Caco-2 (cell line): ENCODE measurements around the gene ADA. TPM values are rescaled to one million over a fixed set of nuclear protein-coding genes. Genes with fewer than 3 reads are reported as not detected.

Source experiments
- BruUV-seq: library from RNA; stranded (reverse); fragments of 400-500 nt; replicated peaks from 2 replicates; lab custom pipeline; 2021; lab: Mats Ljungman, UMichigan
- CTCF ChIA-PET: fragments of 300-600 bp; sonication (Branson Sonifier 250); formaldehyde crosslinking; loops from one replicate; lab custom pipeline; 2022; ENCODE audit warnings: antibody characterized with exemption; lab: Charles Lee
- POLR2A ChIA-PET: fragments of 300-600 bp; sonication (Branson Sonifier 250); formaldehyde crosslinking; loops from one replicate; lab custom pipeline; 2022; ENCODE audit warnings: antibody characterized with exemption; lab: Charles Lee
- DNase-seq, 2 experiments: peaks; one replicate each; pipeline versions ENCODE4 v3.0.0 to v3.0.0-alpha.2; 2020 to 2022
- H3K27me3 ChIP-seq: replicated peaks from 2 replicates; pipeline ENCODE4 v1.6.0; 2011; ENCODE audit warnings: low read length; ENCODE audit not compliant: control insufficient read depth, insufficient read depth
- H3K36me3 ChIP-seq: 2 replicates; pipeline ENCODE4 v1.5.1; 2011; ENCODE audit warnings: low read length; ENCODE audit not compliant: control insufficient read depth, insufficient read depth
- H3K4me1 ChIP-seq: fragments of 250-450 bp; sonication (Bioruptor Pico); 2 replicates; pipeline ENCODE4 v1.5.1; 2020; ENCODE audit warnings: mild to moderate bottlenecking
- H3K4me3 ChIP-seq: 2 replicates; pipeline ENCODE4 v1.5.1; 2011; ENCODE audit warnings: low read depth, mild to moderate bottlenecking, control low read depth, low read length
- H3K9me3 ChIP-seq: fragments of 250-450 bp; sonication (Bioruptor Pico); 2 replicates; pipeline ENCODE4 v1.5.1; 2020; ENCODE audit warnings: mild to moderate bottlenecking, moderate library complexity
- H3K27ac Mint-ChIP-seq: one replicate; pipeline ENCODE4 v1.8.0; 2022; ENCODE audit warnings: mixed read lengths; ENCODE audit not compliant: unreplicated experiment
- H3K27me3 Mint-ChIP-seq: one replicate; pipeline ENCODE4 v1.8.0; 2022; ENCODE audit warnings: mixed read lengths; ENCODE audit not compliant: insufficient read depth, unreplicated experiment
- H3K36me3 Mint-ChIP-seq: one replicate; pipeline ENCODE4 v1.8.0; 2022; ENCODE audit warnings: mild to moderate bottlenecking, mixed read lengths; ENCODE audit not compliant: insufficient read depth, unreplicated experiment
- H3K4me1 Mint-ChIP-seq: one replicate; pipeline ENCODE4 v1.8.0; 2022; ENCODE audit warnings: low read depth, mixed read lengths; ENCODE audit not compliant: unreplicated experiment
- H3K4me3 Mint-ChIP-seq: one replicate; pipeline ENCODE4 v1.8.0; 2022; ENCODE audit warnings: mild to moderate bottlenecking, moderate library complexity, mixed read lengths; ENCODE audit not compliant: unreplicated experiment
- H3K9me3 Mint-ChIP-seq: one replicate; pipeline ENCODE4 v1.8.0; 2022; ENCODE audit warnings: mixed read lengths; ENCODE audit not compliant: unreplicated experiment
- intact Hi-C: fragments of 100-400 bp; cut with micrococcal nuclease; formaldehyde crosslinking; loops from one replicate; pipeline ENCODE4 v1.10.0; 2022; ENCODE audit not compliant: unreplicated experiment
- total RNA-seq: library from RNA; stranded (reverse); gene quantifications from 2 replicates; pipeline ENCODE4 v1.2.3, GENCODE V29; 2022
- TF ChIP-seq, protein P1 (sequence below), 2 experiments: fragments of 200-600 bp in 1 of 2; IDR thresholded peaks; 1 replicate in 1 of 2; 2 replicates in 1 of 2; pipeline versions ENCODE4 v1.5.1 to v1.8.0; 2011 to 2022; ENCODE audit warnings: antibody characterized with exemption in 1 of 2, control low read depth in 1 of 2, inconsistent platforms in 1 of 2, low read depth in 1 of 2, low read length in 1 of 2, mild to moderate bottlenecking in 1 of 2, moderate library complexity in 1 of 2; ENCODE audit not compliant: insufficient read depth in 1 of 2, severe bottlenecking in 1 of 2, unreplicated experiment in 1 of 2

The ADA gene
- total RNA-seq, 1 experiment from 2014 or later, result 21.1 TPM

DNA sequence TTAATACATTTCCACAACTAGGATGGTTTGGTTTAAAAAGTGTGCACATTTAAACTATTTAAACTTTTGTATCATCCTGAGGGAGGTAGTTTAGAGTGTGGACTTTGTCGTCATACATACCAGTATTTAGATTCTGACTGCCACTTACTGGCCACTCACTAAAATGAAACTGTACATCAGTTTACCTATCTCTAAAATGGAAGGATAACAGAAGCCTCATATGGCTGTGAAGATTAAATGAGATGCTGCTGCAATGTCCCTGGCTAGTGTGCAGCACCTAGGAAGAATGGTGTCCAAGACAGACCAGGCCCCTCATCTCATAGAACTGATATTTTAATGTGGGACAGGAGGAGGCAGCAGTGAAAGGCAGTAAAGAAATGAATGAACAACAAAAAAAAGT is 81.1 kb downstream of the ADA start:
- no peaks in the 10 kb centered on the region for H3K9me3 ChIP-seq
- no peaks in the 10 kb centered on the region for H3K36me3 ChIP-seq
- H3K27me3 Mint-ChIP-seq, result no peaks in the 10 kb centered on the region
- H3K4me1 ChIP-seq, result 0 out of 2 replicates have a peak, but pooled peaks cover 9% of the 10 kb centered on the region
- H3K9me3 Mint-ChIP-seq, result no peaks in the 10 kb centered on the region
- no peak for DNase-seq
- intact Hi-C loops, result loop anchor here (1.0 kb wide), 1 partner anchor 279 kb away; no protein-coding TSS in a partner anchor
- H3K4me1 Mint-ChIP-seq, result peaks cover 12% of the 10 kb centered on the region
- H3K36me3 Mint-ChIP-seq, result no peaks in the 10 kb centered on the region
- no peaks in the 10 kb centered on the region for H3K27me3 ChIP-seq
- H3K4me3 Mint-ChIP-seq, result no peak overlapping the region
- POLR2A ChIA-PET, result no interaction called here
- H3K4me3 ChIP-seq, result no peak overlapping the region
- CTCF ChIA-PET, result no interaction called here
- TF ChIP-seq, protein P1, sequence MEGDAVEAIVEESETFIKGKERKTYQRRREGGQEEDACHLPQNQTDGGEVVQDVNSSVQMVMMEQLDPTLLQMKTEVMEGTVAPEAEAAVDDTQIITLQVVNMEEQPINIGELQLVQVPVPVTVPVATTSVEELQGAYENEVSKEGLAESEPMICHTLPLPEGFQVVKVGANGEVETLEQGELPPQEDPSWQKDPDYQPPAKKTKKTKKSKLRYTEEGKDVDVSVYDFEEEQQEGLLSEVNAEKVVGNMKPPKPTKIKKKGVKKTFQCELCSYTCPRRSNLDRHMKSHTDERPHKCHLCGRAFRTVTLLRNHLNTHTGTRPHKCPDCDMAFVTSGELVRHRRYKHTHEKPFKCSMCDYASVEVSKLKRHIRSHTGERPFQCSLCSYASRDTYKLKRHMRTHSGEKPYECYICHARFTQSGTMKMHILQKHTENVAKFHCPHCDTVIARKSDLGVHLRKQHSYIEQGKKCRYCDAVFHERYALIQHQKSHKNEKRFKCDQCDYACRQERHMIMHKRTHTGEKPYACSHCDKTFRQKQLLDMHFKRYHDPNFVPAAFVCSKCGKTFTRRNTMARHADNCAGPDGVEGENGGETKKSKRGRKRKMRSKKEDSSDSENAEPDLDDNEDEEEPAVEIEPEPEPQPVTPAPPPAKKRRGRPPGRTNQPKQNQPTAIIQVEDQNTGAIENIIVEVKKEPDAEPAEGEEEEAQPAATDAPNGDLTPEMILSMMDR (IDR thresholded peaks at IDR 0.05; ENCODE audit: insufficient read depth in 1 of 2, low read depth in 1 of 2, low read length in 1 of 2, severe bottlenecking in 1 of 2, unreplicated experiment in 1 of 2), result no peak
- no TSS peak for BruUV-seq
- H3K27ac Mint-ChIP-seq, result no peak overlapping the region

Other genes with a start within 250 kb of the ADA start
- gene TTPAL, start 175.8 kb downstream of the ADA start, total RNA-seq, result 53.9 and 54.6 TPM in 2 replicates
- 179 and 185 TPM in 2 replicates for gene SERINC3, start 129.6 kb downstream of the ADA start, total RNA-seq
- 25.9 and 29.5 TPM in 2 replicates for gene PKIG, start 69.1 kb downstream of the ADA start, total RNA-seq
- gene CCN5, start 63.7 kb upstream of the ADA start, total RNA-seq, result not detected in 2 replicates
- 2.9 and 3.4 TPM in 2 replicates for gene KCNK15, start 94.2 kb upstream of the ADA start, total RNA-seq
- 7.8 and 9.0 TPM in 2 replicates for gene RIMS4, start 158.8 kb upstream of the ADA start, total RNA-seq
- 522 and 539 TPM in 2 replicates for gene YWHAB, start 234.0 kb upstream of the ADA start, total RNA-seq